Endothelial cell of hepatic sinusoid (primary cell): Measurements from ENCODE around the gene IRAK2.

Source experiments
- in situ Hi-C: cut with HindIII; loops from 2 replicates; pipeline ENCODE4 v1.10.0; 2017; ENCODE audit warnings: low sequenced_read_pairs

The IRAK2 gene

GRCh38 chr3:10187290-10187876 lies 22.7 kb downstream of the IRAK2 start:
- in situ Hi-C loops = no loop called here

DNA sequence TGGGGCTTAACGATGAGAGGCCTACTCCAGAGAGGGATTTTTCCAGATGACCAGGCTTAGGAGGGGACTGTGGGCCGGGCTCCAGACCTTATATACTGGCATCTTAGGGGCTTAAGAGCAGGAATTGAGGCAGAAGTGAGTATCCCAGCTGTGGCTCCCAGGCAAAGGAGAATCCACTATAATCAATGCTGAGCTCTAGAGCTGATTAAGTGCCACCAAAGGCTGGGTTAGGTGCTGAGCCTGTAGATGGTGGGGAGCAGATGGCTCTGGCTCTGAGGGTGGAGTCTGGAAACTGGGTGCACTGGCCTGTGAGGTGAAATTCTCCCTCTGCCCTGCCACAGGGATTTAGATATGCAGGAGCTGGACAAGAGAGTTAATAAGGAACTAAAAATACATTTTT lies 23.2 kb downstream of the IRAK2 start:
- in situ Hi-C loops = no loop called here

GRCh38 chr3:10188804-10189556 lies 24.3 kb downstream of the IRAK2 start:
- in situ Hi-C loops = no loop called here

- in situ Hi-C loops = no loop called here
Observed at GRCh38 chr3:10189557-10190354, 25.0 kb downstream of the IRAK2 start.

DNA sequence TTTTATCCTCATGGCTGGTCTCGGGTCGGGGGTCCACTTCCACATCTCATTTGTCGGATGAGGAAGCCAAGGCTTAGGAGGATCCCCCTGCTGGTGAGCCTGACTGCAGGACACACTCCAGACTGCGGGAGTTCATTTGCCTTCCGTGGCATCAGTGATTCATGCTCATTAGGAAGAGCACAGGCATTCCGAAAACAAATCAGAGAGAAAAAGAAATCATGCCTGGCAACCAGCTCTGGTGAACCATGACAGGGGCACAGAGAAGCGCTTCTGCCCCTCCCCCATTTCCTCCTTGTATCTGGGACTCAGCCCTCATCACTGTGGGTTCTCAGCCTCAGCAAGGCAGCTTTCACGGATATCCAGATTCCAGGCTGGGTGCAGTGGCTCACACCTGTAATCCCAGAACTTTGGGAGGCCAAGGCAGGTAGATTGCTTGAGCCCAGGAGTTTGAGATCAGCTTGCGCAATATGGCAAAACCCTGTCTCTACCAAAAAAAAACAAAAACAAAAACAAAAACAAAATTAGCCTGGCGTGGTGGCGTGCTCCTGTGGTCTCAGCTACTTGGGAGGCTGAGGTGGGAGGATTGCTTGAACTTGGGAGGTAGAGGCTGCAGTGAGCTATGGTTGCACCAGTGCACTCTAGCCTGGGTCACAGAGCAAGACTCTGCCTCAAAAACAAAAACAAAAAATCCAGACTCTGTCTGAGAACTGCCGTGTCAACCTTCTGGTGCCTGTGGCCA lies 28.4 kb downstream of the IRAK2 start:
- in situ Hi-C loops = no loop called here

DNA sequence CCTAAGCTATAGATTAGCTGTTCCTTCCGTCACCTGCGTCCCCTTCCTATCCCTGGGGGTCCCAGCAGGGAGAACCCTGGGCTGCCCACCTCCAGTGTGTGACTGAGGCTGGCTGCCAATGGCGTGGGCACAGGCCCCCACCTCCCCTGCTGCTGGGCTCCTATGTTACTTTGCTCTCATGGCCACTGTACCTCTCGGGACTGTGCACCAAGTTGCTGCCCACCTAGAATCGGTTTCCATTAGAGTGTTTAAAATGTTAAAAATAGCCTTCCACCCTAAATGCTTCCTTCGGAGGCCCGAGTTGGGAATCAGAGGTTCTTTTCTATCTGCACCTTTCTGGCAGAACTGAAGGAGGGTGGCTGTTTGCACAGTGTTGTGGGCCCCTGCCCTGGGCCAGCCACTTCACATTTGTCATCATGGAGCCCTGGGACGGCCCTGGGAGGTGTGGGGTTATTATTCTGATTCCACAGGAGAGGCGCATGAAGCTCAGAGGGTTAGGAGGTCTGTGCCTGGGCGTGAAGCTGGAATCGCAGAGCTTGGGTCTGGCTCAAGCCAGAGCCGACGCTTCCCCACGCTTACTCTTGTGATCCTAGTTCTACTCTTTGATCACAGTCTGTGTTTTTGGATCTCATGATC lies 29.1 kb downstream of the IRAK2 start:
- in situ Hi-C loops = no loop called here

DNA sequence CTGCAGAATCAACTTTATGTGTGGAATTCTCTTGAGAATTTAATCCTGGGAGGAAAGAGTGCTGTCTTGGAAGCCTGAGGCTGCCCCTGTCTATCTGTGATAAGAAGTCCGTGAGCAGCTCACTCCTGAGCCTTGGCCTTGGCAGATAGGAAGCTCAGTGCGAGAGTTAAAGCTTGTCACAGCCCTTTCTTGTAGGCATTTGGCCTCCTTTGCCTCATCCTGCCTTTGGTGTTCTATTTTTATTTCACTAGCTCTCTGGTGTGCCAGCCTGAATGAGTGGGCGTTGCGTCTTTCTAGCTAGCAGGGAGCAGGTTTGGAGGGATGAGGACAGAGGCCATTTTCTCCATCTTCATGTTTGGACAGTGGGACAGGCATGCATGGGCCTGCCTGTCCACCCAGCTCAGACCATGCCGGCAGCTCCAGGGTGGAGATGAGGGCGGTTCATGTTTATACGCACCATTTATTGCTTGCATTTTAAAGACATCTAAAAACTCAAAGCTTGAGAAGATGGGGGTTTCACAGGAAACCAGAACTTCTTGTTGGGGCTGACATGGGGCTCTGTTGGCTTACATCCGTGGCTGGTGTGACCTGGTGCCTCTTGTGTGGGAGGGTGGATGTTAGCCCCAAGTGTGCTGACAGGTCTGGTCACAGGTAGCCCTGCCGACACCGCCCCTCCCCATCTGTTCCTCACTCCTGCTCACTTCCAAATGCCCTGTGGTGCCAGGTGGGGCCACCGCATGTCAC lies 29.8 kb downstream of the IRAK2 start:
- in situ Hi-C loops = no loop called here

DNA sequence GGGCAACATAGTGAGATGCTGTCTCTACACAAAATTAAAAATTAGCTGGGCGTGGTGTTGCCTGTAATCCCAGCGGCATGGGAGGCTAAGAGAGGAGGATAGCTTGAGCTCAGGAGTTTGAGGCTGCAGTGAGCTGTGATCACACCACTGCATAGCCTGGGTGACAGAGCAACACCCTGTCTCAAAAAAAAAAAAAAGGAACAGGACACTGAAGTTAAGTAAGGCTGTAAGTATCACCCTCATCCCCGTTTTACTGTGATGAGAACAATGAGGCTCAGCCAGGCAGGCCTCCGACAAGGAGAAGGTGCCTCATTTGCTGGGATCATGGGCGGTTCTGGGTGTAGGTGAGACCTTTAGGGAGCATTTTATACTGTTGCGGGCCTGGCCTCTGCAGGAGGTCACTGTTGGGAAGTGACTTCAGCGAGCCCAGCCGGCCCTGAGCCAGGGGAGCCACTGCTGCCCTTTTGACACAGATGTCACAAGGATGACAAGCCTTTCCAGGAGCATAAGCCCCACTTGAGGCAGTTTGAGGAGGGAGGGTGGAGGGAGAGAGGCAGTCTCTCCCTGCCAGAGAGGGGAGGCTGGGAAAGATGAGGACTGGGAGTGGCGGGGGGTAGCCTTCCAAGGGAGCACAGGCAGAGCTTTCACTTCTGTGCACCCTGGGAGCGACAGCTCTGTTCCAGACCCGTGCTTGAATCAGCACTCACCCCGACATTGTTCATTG lies 30.8 kb downstream of the IRAK2 start:
- in situ Hi-C loops = no loop called here

GRCh38 chr3:10196389-10197052 lies 31.8 kb downstream of the IRAK2 start:
- in situ Hi-C loops = no loop called here

DNA sequence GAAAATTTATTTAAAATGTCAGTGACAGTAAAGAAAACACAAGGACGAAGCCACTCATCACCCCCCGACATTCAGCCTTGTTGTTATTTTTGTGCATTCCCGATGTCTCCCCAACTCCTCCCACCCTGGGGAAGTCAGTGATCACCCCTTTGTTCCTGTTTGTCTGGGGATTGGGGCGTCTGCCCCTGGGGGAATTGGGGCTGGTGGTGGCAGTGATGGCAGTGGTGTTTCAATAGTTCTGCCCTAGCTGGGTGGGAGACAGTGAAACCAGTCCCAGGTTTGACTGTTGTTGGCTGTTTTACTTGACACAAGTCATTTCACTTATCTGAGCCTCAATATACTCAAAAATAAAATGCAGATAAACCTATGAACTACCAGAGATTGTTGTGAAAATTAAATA lies 33.5 kb downstream of the IRAK2 start:
- in situ Hi-C loops = no loop called here

DNA sequence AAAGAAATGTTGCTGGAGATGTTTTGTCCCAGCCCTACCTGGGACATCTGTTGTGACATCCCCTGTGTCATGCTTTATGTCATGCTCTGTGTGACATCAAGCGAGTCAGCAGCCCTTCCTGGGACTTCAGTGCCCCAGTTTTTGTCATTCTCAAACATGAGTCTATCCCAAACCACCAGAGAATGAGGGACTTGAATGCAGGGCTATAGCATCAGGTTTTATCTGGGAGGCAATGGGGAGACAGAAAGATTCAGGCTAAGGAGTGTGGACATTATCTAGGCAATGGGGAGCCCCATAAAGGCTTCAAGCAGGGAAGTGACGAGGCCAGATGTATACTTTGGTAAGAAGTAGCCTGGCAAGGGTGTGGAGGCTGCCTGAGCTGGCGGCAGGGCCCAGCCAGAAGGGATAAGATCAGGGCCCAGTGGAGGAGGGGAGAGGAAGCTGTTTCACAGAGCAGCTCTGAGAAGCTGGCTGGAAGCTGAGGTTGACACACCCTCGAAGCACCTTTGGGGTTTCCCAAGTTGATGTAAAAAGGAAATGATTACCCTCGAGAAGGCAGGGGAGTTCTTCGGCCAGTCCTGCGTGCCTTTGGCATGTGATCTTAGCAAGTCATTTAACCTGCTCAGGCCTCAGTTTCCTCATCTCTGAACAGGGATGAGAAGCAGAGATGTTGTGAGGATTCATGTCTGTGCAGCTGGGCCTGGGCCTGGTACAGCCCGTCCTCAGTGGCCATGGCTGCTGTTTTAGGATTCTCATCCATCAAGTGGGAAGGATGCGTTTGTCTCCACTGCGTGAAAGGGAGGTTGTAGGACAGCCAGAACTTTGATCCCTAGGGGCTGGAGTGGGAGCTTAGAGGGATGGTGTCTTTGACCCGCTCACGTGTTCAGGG lies 34.3 kb downstream of the IRAK2 start:
- in situ Hi-C loops = no loop called here

GRCh38 chr3:10204921-10205320 lies 40.2 kb downstream of the IRAK2 start:
- in situ Hi-C loops = loop anchor here (5.0 kb wide), 1 partner anchor 42 kb away; the partner anchor contains the start of gene TATDN2

- in situ Hi-C loops = no loop called here
Observed at GRCh38 chr3:10205451-10206165, 40.9 kb downstream of the IRAK2 start.

GRCh38 chr3:10206166-10206511 lies 41.4 kb downstream of the IRAK2 start:
- in situ Hi-C loops = no loop called here

DNA sequence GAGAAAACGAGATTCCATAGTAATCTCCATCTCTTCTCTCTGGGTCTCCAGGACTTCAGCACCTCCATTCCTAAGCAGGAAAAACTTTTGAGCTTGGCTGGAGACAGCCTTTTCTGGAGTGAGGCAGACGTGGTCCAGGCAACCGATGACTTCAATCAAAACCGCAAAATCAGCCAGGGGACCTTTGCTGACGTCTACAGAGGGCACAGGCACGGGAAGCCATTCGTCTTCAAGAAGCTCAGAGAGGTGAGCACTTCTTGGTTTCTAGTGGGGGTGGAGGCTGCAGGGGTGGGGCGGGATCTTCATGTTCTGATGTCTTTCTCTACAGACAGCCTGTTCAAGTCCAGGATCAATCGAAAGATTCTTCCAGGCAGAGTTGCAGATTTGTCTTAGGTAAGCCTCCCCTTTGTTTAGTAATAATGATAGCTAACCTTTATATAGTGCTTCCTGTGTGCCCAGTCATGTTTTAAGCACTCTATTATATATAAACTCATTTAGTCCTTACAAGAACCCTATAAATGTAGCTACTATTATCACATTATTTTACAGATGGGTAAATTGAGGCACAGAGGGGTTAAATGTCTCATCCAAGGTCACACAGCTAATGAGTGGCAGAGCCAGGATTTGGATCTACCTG lies 48.6 kb downstream of the IRAK2 start:
- in situ Hi-C loops = no loop called here

DNA sequence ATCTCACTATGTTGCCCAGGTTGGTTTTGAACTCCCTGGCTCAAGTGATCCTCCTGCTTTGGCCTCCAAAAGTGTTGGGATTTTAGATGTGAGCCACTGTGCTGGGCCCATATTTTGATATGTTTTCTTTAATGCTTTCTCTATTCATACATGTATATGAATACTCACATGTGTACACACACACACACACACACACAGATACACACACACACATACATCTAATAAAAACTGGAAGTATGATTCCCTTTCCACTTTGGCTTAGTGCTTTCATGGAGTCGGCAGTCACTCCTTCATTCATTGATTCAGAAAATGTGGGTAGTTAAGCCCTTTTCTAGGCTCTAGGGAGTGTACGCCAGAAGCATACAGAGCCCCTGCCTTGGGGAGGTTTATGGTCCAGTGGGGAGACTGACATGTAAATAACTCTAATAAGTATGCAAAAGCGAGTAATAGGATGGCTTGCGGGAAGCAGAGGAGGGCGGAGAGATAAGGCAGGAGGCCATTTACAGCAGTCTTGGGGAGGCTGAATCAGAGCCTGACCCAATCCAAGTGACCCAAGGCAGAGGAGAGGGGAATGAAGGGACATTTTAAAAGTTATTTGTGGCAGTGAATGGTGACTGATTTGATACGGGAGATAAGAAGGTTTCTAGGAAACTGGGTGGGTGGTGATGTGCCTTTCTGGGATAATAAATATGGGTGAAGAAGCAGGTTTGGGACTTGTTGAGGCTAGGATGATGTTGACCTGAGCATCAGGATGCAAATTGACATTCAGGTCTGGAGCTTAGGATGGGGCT lies 51.1 kb downstream of the IRAK2 start:
- in situ Hi-C loops = no loop called here
